Upper lobe of left lung (tissue), 4 donors: Measurements from ENCODE around the gene GPR68.

ENCODE experiments used
- EP300 ChIP-seq, 4 donors: sonication (generic); formaldehyde crosslinking; IDR thresholded peaks; one replicate each; pipeline ENCODE4 v1.5.1; 2017; ENCODE audit warnings: antibody characterized with exemption in 4 of 4, control low read depth in 2 of 4
- POLR2A ChIP-seq, 4 donors: fragments of 450-650 bp; IDR thresholded peaks; one replicate each; pipeline ENCODE4 v1.5.1; 2016 to 2017; ENCODE audit warnings: antibody characterized with exemption in 4 of 4, mild to moderate bottlenecking in 2 of 4
- POLR2AphosphoS5 ChIP-seq, 2 donors: sonication (generic); formaldehyde crosslinking; IDR thresholded peaks; one replicate each; pipeline ENCODE4 v1.5.1; 2017; ENCODE audit warnings: antibody characterized with exemption in 2 of 2
- TF ChIP-seq, protein P1 (sequence below), 6 experiments: fragments of 450-650 bp in 4 of 6; fragments of 200-600 bp in 2 of 6; sonication (generic) in 2 of 6; IDR thresholded peaks; one replicate each; pipeline ENCODE4 v1.5.1; 2016 to 2019; ENCODE audit warnings: antibody characterized with exemption in 6 of 6

DNA sequence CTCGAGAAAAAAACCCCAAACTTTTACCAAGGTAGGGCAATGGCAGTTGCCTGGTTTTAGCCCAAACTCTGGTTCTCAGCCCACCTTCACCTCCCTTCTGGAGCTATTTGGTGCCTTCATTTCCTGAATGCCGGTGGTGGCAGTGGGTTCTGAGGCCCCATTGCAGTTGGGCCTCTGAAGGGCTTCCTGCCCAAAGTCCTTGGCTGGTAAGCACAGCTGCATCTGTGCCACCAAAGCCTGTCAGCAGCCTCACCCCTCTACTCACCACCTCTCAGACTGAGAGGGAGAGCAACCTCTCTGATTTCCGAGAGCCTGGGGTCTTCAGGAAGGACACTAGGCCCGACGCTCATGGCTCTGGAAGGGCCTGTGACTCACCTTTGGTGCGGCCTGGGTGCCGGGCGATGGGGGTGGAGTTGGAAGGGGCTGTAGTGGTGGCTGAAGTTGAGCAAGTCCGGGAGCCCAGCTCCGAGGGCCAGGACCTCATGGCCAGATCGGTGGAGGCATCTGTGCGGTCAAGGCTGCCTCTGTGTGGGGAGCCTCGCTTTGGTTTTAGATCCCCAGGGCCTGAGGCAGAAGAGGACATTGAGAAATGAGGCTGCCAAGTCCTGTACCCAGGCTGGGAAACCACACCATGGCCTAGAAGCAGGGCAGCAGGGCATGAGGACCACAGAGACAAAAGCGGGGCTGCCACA lies 38.6 kb upstream of the GPR68 start:
- no peak for TF ChIP-seq POLR2A (IDR thresholded peaks at IDR 0.05)
- TF ChIP-seq, protein P1, sequence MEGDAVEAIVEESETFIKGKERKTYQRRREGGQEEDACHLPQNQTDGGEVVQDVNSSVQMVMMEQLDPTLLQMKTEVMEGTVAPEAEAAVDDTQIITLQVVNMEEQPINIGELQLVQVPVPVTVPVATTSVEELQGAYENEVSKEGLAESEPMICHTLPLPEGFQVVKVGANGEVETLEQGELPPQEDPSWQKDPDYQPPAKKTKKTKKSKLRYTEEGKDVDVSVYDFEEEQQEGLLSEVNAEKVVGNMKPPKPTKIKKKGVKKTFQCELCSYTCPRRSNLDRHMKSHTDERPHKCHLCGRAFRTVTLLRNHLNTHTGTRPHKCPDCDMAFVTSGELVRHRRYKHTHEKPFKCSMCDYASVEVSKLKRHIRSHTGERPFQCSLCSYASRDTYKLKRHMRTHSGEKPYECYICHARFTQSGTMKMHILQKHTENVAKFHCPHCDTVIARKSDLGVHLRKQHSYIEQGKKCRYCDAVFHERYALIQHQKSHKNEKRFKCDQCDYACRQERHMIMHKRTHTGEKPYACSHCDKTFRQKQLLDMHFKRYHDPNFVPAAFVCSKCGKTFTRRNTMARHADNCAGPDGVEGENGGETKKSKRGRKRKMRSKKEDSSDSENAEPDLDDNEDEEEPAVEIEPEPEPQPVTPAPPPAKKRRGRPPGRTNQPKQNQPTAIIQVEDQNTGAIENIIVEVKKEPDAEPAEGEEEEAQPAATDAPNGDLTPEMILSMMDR (IDR thresholded peaks at IDR 0.05): no peak
- no peak for TF ChIP-seq POLR2AphosphoS5 (IDR thresholded peaks at IDR 0.05)
- TF ChIP-seq EP300 (IDR thresholded peaks at IDR 0.05): no peak
